ENCODE data around the gene FITM2. TPM values are rescaled to one million over a fixed set of nuclear protein-coding genes. Genes with fewer than 3 reads are reported as not detected.
"Not testable (repeated sequence)": the region's sequence is repeated elsewhere in the genome, so short reads cannot be mapped to it uniquely, and the experiment has no call there.

Gene FITM2
- total RNA-seq, 1 donor = 11.0 TPM

DNA sequence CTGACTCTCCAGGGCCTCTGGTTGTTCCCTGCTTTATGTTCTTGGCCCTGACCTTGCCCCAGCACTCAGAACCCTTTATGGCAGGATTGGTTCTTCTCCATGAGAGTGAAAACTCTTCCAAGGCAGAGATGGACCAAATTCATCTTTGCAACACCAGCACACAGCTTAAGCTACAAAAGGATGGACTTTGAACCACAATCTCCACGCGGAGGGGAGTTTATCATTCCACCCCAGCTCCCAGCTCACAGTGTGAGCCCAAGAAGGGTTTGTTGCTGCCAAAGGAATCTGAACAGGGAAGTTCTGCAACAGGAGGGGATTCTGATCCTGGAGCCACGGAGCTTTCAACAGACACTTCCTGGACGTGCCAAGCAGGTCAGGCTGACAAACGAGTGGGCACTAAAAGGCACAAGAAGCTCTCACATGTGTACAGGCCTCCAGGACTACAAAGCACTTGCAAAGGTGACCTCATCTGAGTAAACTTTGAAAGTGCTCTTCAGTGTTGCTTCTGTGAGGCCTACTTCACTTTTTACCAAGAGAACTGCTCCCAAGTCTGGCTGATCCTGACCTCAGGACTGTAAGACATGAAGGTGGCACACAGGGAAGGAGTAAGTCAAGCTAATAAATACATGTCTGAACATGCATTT, 8.9 kb downstream of the FITM2 start:
- TF ChIP-seq, protein P1, sequence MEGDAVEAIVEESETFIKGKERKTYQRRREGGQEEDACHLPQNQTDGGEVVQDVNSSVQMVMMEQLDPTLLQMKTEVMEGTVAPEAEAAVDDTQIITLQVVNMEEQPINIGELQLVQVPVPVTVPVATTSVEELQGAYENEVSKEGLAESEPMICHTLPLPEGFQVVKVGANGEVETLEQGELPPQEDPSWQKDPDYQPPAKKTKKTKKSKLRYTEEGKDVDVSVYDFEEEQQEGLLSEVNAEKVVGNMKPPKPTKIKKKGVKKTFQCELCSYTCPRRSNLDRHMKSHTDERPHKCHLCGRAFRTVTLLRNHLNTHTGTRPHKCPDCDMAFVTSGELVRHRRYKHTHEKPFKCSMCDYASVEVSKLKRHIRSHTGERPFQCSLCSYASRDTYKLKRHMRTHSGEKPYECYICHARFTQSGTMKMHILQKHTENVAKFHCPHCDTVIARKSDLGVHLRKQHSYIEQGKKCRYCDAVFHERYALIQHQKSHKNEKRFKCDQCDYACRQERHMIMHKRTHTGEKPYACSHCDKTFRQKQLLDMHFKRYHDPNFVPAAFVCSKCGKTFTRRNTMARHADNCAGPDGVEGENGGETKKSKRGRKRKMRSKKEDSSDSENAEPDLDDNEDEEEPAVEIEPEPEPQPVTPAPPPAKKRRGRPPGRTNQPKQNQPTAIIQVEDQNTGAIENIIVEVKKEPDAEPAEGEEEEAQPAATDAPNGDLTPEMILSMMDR (IDR thresholded peaks at IDR 0.05; ENCODE audit: insufficient read depth, low read length) = no peak
- no peak for DNase-seq (ENCODE audit: low read depth)

DNA sequence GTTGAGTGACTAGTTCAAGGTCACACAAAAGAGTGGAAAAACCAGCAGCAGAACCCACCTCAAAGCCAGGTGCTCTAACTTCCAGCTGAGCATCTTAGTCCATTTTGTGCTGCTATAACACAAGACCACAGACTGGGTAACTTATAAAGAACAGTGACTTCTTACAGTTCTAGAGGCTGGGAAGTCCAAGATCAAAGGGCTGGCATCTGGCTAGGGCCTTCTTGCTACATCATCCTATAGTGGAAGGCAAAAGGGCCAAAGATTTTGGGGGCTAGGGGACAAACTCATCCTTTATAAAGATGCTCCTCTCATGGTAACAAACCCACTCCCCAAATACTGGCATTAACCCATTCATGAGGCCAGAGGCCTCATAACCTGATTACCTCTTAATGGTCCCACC, 9.7 kb downstream of the FITM2 start:
- TF ChIP-seq, protein P1 (IDR thresholded peaks at IDR 0.05; ENCODE audit: insufficient read depth, low read length) = no peak
- no peak overlapping the region for H3K4me3 ChIP-seq (ENCODE audit: low read depth, low read length)
- DNase-seq (ENCODE audit: low read depth) = no peak

More for the DNA sequence above, 8.9 kb downstream of the FITM2 start:
- H3K4me3 ChIP-seq (ENCODE audit: low read depth, low read length) = no peak overlapping the region

DNA sequence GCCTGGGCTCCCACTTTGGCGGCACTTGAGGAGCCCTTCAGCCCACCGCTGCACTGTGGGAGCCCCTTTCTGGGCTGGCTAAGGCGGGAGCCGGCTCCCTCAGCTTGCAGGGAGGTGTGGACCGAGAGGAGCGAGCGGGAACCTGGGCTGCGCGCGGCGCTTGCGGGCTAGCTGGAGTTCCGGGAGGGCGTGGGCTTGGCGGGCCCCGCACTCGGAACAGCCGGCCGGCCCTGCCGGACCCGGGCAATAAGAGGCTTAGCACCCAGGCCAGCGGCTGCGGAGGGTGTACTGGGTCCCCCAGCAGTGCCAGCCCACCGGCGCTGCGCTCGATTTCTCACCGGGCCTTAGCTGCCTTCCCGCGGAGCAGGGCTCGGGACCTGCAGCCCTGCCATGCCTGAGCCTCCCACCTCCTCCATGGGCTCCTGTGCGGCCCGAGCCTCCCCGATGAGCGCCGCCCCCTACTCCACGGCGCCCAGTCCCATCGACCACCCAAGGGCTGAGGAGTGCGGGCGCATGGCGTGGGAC, 11.9 kb downstream of the FITM2 start:
- H3K4me3 ChIP-seq (ENCODE audit: low read depth, low read length); DNase-seq (ENCODE audit: low read depth): not testable (repeated sequence)

DNA sequence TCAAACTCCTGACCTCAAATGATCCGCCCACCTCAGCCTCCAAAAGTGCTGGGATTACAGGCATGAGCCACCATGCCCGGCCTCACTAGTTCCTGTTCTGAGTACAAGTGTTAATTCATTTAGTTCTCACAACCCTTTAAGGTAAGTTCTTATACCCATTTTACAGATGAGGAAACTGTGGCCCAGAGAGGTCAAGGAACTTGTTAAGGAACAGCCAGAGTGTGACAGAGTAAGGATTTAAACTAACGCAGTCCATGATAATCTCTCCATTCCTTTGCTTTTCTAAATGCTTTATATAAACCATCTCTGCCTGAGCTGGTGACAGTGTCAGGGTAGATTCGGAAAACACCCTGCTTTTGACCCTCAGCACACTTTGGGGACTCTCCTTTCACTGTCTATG, 13.3 kb downstream of the FITM2 start:
- TF ChIP-seq, protein P1 (IDR thresholded peaks at IDR 0.05; ENCODE audit: insufficient read depth, low read length) = no peak
- DNase-seq (ENCODE audit: low read depth) = no peak
- no peak overlapping the region for H3K4me3 ChIP-seq (ENCODE audit: low read depth, low read length)

DNA sequence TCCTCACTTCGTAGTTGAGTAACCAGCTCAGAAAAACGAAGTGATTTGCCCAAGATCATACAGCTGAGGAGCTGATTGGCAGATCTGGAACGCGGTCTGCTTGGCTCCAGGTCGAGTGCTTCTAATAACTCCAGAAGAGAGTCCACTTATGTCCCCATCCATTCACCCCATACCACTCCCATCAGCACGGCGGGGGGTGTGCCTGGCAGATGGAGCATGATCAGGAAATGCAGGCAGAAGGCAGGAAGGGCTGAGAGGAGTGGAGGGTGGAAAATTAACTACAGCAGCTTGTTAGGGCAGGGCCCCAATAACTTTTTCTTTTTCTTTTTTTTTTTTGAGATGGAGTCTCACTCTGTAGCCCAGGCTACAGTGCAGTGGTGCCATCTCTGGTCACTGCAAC, 15.0 kb downstream of the FITM2 start:
- no peak for DNase-seq (ENCODE audit: low read depth)
- no peak overlapping the region for H3K4me3 ChIP-seq (ENCODE audit: low read depth, low read length)
- TF ChIP-seq, protein P1 (IDR thresholded peaks at IDR 0.05; ENCODE audit: insufficient read depth, low read length) = no peak

DNA sequence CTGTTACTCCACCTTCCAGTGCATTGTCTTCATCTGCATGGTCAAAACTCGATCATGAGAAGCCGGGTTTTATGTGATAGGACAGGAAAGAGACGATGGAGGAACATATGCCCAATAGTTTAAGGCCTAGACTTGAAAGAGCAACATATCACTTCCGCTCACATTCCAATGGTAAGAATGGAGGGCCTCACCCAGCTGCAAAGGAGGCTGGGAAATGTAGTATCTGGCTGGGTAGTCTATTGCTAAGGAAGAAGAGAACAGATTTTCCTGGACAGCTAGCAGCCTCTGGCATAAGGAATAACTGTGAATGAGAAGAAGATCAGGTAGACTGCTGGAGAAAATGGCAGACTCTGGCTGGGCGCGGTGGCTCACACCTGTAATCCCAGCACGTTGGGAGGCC, 19.2 kb downstream of the FITM2 start:
- no peak overlapping the region for H3K4me3 ChIP-seq (ENCODE audit: low read depth, low read length)
- TF ChIP-seq, protein P1 (IDR thresholded peaks at IDR 0.05; ENCODE audit: insufficient read depth, low read length) = no peak

DNA sequence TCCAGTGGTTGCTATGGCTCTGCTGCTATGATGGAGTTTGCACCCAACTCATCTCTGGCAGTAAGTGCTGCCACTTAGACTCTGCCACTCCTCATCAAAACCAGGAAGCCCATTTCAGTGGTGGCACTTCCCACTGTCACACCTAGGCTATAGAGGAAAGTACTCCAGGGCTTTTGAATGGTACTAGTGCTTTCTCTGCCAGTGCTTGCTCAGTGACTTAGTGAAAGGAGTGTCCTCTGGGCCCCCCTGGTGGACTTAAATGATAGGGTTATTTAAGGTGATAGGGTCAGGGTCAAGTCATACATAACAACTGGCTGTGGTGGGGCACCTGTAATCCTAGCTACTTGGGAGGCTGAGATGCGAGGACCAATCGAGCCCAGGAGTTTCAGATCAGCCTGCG, 22.8 kb downstream of the FITM2 start:
- DNase-seq (ENCODE audit: low read depth) = no peak
- no peak overlapping the region for H3K4me3 ChIP-seq (ENCODE audit: low read depth, low read length)
- TF ChIP-seq, protein P1 (IDR thresholded peaks at IDR 0.05; ENCODE audit: insufficient read depth, low read length) = no peak

More for the DNA sequence above, 19.2 kb downstream of the FITM2 start:
- no peak for DNase-seq (ENCODE audit: low read depth)

Data from fibroblast of the aortic adventitia (primary cell).